GM21515 (cell line): ENCODE measurements around the gene SLC22A12.

Source experiments
- ATAC-seq: cut with Tn5 transposase; IDR thresholded peaks from one replicate; pipeline ENCODE4 v1.9.1; 2021; ENCODE audit not compliant: unreplicated experiment

The SLC22A12 gene

GRCh38 chr11:64602466-64603070 is 11.5 kb downstream of the SLC22A12 start:
- ATAC-seq: no peak

DNA sequence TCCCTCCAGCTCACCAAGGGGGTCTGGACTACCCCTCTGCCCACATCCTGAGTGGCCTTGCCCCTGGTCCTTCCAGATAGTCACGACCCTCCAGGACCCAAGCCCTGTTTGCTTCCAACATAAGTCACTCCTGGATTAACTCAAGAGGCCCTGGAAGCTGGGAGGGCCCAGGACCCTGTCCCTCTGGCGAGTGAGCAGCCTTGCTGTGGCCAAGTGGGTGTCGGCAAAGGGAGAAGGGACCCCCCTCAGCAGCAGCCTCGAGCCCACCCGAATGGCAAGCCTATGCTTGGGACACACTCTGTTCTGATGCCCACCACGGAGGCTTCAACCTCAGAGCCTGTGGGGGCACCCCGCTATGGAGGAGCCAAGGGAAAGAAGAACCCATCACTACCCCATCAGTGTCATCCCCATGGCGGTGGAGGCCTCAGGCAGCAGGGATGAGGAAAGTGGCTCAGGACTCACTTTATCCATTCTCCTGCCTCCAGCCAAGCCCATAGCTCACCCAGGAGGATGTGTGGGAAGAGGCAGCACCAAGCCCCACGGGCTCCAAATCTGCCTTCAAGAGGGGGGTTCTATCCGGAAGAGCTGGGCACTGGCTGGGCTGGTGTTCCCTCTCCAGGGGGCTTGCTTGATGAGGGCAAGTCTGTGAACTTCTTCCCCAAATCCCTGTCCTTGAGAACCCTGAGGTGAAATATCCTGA is 12.5 kb downstream of the SLC22A12 start:
- no peak for ATAC-seq

GRCh38 chr11:64604458-64605243 is 13.6 kb downstream of the SLC22A12 start:
- ATAC-seq: no peak

GRCh38 chr11:64605244-64605560 is 14.2 kb downstream of the SLC22A12 start:
- no peak for ATAC-seq

DNA sequence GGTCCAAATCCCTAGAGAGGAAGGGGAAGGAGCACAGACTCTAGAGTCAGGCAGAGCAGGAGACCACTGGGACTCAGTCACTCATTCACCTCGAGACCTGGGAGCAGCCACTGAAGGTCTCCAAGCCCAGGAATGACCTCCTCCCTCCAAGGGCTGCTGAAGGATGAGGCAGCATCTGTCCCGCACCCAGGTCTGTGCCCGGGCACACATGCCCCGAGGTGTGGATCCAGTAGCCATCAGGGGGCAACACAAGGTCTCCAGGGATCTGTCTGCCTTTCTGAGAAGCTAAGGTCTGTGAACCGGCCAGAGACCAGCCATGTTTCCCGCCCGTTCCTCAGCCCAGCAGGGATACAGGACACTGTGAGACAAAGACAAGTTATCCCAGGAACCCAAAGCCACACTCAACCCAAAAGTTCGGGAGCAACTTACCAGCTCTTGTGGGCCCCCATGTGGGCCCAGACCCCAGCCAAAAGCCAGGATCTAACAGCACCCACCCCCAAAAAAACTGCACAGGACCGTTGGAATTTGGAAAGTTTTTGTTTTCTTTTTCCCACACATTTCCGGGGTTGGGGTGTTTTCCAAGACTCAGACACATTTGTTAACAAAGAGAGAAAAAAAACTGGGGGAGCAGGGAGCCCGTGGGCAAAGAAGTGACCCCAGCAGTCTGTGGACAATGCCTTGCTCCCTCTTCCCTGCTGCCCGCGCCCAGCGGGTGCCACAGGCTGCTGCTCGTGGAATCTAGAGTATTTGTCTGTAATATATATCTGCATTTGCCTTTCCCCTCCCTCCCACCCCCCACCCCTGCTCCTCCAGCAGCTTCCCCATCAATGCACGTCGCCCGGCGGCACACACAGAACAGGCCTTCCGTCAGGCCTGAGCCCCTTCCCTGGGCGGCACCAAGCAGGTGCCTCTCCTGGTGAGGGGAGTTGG is 14.9 kb downstream of the SLC22A12 start:
- ATAC-seq: no peak

DNA sequence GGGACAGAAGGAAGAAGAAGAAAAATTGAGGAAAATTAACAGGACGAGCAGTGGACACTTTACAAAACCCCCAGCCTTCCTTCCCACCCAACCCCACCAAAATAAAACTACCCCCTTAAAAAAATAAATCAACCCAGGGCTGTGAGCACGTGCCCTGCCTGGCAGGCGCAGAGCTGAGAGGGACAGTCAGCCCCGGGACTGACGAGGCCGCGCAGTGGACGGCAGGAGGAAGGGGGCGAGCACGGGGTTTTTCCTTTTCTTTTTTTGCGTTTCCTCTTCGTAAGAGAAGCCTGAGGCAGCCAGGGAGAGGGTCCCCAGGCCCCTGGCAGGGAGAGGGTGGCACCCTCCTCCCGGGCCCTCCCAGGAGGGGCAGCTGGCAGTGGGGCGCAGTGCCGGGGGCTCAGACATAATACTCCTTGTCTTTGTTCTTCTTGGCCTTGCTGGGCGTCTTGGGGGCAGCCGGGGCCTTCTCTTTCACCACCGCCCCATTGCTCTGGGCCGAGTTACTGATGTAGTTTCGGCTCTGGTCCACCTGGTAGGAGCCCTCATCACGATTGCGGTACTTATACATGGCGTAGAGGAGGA is 15.9 kb downstream of the SLC22A12 start:
- no peak for ATAC-seq

GRCh38 chr11:64607381-64607985 is 16.5 kb downstream of the SLC22A12 start:
- no peak for ATAC-seq

- ATAC-seq: no peak
These were observed 17.0 kb downstream of the SLC22A12 start for GRCh38 chr11:64608046-64608445.

DNA sequence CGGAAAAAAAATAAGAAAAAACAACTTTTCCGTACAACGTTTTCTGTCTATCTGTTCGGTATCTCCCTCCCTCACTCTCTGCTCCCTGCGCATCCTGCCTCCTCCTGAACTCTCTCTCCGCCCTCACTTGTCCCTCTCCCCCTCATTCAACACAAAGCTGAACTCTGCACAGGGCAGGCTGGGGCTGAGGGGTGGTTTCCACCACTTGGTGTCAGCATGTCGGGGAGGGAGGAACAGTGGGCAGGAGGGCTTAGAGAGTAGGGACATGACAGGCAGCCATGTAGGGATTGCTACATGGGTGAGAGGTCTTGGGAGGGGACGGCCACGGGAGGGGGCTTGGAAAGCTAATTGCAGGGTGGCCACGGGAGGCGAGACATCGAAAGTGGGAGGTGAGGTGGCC is 17.6 kb downstream of the SLC22A12 start:
- ATAC-seq: no peak

- ATAC-seq: no peak
These were observed 18.5 kb downstream of the SLC22A12 start for GRCh38 chr11:64609436-64610047.

DNA sequence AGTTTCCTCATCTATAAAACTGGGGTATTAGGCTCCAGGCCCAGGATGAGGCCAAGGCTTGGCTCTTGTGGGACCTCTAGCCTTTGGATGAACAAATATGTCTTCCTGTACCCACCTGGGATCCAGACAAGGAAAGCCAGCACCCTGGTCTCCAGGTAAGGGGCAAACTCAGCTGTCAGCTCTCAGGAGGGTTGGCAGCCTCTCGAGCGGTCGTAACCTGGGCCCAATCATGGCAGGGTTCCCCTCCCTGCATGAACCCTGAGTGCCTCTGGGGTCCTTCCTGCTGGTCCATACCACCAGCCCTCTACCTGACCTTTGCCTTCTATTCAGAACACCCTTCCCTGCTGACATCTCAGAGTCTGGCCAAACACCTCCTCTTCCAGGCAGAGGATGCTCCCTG is 19.6 kb downstream of the SLC22A12 start:
- ATAC-seq: no peak

GRCh38 chr11:64611176-64611575 is 20.2 kb downstream of the SLC22A12 start:
- ATAC-seq: no peak

- no peak for ATAC-seq
These were observed 21.0 kb downstream of the SLC22A12 start for GRCh38 chr11:64611869-64612646.

DNA sequence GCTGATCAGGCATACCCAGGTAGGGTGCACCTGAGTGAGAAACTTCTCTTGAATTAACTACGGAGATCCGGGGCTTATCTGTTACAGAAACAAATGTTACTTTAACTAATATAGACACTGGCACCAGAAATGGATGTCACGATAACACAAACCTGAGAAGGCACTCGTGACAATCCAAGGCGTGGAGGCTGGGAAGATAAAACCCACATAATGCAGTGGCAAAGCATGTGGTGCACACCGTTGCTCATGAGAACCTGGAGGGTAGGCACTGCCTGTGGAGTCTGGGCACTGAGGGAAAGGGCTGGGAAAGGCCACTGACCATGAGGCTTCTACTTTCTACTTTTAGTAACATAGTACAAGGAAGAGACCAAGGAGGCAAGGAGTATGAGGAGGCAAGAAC is 22.6 kb downstream of the SLC22A12 start:
- ATAC-seq: no peak

GRCh38 chr11:64614917-64615316 is 23.9 kb downstream of the SLC22A12 start:
- no peak for ATAC-seq

- ATAC-seq: no peak
These were observed 25.8 kb downstream of the SLC22A12 start for GRCh38 chr11:64616817-64617216.

- ATAC-seq: no peak
These were observed 28.2 kb downstream of the SLC22A12 start for GRCh38 chr11:64619196-64619595.

DNA sequence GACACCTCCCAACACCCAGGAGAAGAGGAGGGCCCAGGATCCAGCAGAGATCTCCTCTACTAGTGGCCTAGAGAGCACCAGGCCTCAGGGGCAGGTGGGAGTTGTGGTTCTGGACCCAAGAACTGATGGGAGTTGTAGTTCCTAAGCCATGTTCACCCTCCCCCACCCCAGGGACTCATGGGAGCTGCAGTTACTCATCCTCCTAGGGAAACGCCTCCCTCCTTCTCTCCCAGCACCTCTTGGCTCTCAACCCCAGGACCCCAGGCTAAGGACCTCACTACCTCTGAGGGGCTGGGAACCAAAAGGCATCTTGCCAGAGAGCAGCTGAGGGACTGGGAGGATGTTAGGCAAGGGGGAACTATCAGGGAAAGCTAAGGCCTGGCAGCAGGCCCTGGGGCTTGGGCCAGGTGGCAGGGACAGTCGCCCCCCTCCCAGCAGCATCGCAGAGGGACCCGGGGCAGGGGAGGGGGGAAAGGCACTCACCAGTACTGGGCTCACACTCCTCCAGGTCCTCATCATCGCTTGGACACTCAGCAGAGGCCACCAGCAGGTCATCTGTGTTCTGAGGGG is 28.9 kb downstream of the SLC22A12 start:
- no peak for ATAC-seq
